OCI-LY7 (cell line): ENCODE results near the gene SEMA3E.

ENCODE experiments used
- CTCF ChIP-seq: fragments of 200-600 bp; sonication (generic); conservative IDR thresholded peaks from 2 replicates; pipeline ENCODE4 v1.5.1; 2014; ENCODE audit warnings: mild to moderate bottlenecking, antibody characterized with exemption, low read length, moderate library complexity, mixed read lengths
- EZH2phosphoT487 ChIP-seq: fragments of 200-600 bp; sonication (generic); IDR thresholded peaks from 2 replicates; pipeline ENCODE4 v1.6.1; 2018; ENCODE audit warnings: low read depth, borderline replicate concordance, mild to moderate bottlenecking, mixed run types, antibody characterized with exemption, low read length, moderate library complexity, mixed read lengths

- TF ChIP-seq CTCF (no peak), EZH2phosphoT487 (no peak)
These were observed 40.2 kb downstream of the SEMA3E start for GRCh38 chr7:83608716-83609115.
